Neural cell (in vitro differentiated cells): ENCODE results near the gene SLC6A1. TPM values are rescaled to one million over a fixed set of nuclear protein-coding genes. Genes with fewer than 3 reads are reported as not detected.
A peak's percentile ranks its signal among the peaks of the same experiment; 100 is the strongest.

Experiments used
- H2AFZ ChIP-seq: fragments of 200-600, 300-800 bp; sonication (generic), shearing (Covaris generic); 2 replicates; pipeline ENCODE4 v1.6.0; 2014; ENCODE audit warnings: low read depth, mild to moderate bottlenecking, antibody characterized with exemption, low read length, moderate library complexity
- H3F3A ChIP-seq: fragments of 200-600 bp; shearing (Covaris generic); 2 replicates; pipeline ENCODE4 v1.6.1; 2016; ENCODE audit warnings: mild to moderate bottlenecking, moderate library complexity, mixed read lengths, antibody characterized with exemption, low read length; ENCODE audit not compliant: insufficient read depth, poor library complexity, severe bottlenecking
- H3K27ac ChIP-seq: fragments of 200-600, 300-800 bp; sonication (generic), shearing (Covaris generic); 2 replicates; pipeline ENCODE4 v1.5.1; 2014; ENCODE audit warnings: mild to moderate bottlenecking, low read length, moderate library complexity
- H3K27me3 ChIP-seq: fragments of 300-800, 200-600 bp; sonication (generic), shearing (Covaris generic); 2 replicates; pipeline ENCODE4 v1.6.0; 2014; ENCODE audit warnings: mild to moderate bottlenecking, low read depth, low read length, moderate library complexity; ENCODE audit not compliant: insufficient read depth
- H3K36me3 ChIP-seq: fragments of 300-800, 200-600 bp; sonication (generic), shearing (Covaris generic); 2 replicates; pipeline ENCODE4 v1.5.1; 2014; ENCODE audit warnings: mild to moderate bottlenecking, antibody characterized with exemption, low read length, moderate library complexity; ENCODE audit not compliant: insufficient read depth
- H3K4me2 ChIP-seq: fragments of 300-800, 200-600 bp; sonication (generic), shearing (Covaris generic); 2 replicates; pipeline ENCODE4 v1.6.0; 2014; ENCODE audit warnings: mild to moderate bottlenecking, low read length
- H3K4me3 ChIP-seq: fragments of 300-800, 200-600 bp; sonication (generic), shearing (Covaris generic); 2 replicates; pipeline ENCODE4 v1.5.1; 2014; ENCODE audit warnings: mild to moderate bottlenecking, low read length, moderate library complexity
- H3K79me2 ChIP-seq: fragments of 200-600 bp; shearing (Covaris generic); replicated peaks from 2 replicates; pipeline ENCODE4 v1.6.0; 2014; ENCODE audit warnings: mild to moderate bottlenecking, low read length, moderate library complexity; ENCODE audit not compliant: insufficient read depth
- H3K9ac ChIP-seq: fragments of 300-800, 200-600 bp; sonication (generic), shearing (Covaris generic); 2 replicates; pipeline ENCODE4 v1.6.1; 2016; ENCODE audit warnings: mild to moderate bottlenecking, low read length, mixed read lengths
- H3K9me2 ChIP-seq: fragments of 200-600 bp; shearing (Covaris generic); 2 replicates; pipeline ENCODE4 v1.6.1; 2016; ENCODE audit warnings: mild to moderate bottlenecking, low read length, mixed read lengths; ENCODE audit not compliant: insufficient read depth
- H3K9me3 ChIP-seq: fragments of 200-600, 300-800 bp; sonication (generic), shearing (Covaris generic); 2 replicates; pipeline ENCODE4 v1.6.1; 2016; ENCODE audit warnings: mild to moderate bottlenecking, mixed run types, low read length, moderate library complexity, mixed read lengths
- H4K20me1 ChIP-seq: fragments of 200-600 bp; shearing (Covaris generic); 2 replicates; pipeline ENCODE4 v1.6.1; 2016; ENCODE audit warnings: mild to moderate bottlenecking, mixed run types; ENCODE audit not compliant: insufficient read depth
- EP300 ChIP-seq: fragments of 450-650 bp; conservative IDR thresholded peaks from 2 replicates; pipeline ENCODE4 v1.6.1; 2014; ENCODE audit warnings: antibody characterized with exemption, mild to moderate bottlenecking, moderate library complexity; ENCODE audit not compliant: poor library complexity, severe bottlenecking
- EZH2 ChIP-seq: fragments of 200-600, 300-800 bp; shearing (Covaris generic), sonication (generic); IDR thresholded peaks from 2 replicates; pipeline ENCODE4 v1.6.1; 2014; ENCODE audit warnings: antibody characterized with exemption, low read length, borderline replicate concordance, mild to moderate bottlenecking; ENCODE audit not compliant: insufficient read depth, poor library complexity, severe bottlenecking
- MXI1 ChIP-seq: fragments of 450-650 bp; conservative IDR thresholded peaks from 2 replicates; pipeline ENCODE4 v1.6.1; 2014; ENCODE audit warnings: antibody characterized with exemption, mild to moderate bottlenecking; ENCODE audit not compliant: poor library complexity, severe bottlenecking
- POLR2AphosphoS5 ChIP-seq: IDR thresholded peaks from 2 replicates; pipeline ENCODE4 v1.6.1; 2012
- RAD21 ChIP-seq: fragments of 450-650 bp; conservative IDR thresholded peaks from 2 replicates; pipeline ENCODE4 v1.6.1; 2014; ENCODE audit warnings: antibody characterized with exemption, mild to moderate bottlenecking, moderate library complexity
- SMC3 ChIP-seq: fragments of 450-650 bp; conservative IDR thresholded peaks from 2 replicates; pipeline ENCODE4 v1.6.1; 2014; ENCODE audit warnings: antibody characterized with exemption, mild to moderate bottlenecking, moderate library complexity; ENCODE audit not compliant: poor library complexity
- TAF1 ChIP-seq: IDR thresholded peaks from 2 replicates; pipeline ENCODE4 v1.6.1; 2012; ENCODE audit warnings: low read depth
- polyA plus RNA-seq: library from polyadenylated mRNA; depleted of rRNA; stranded (reverse); fragments of >200 nt; gene quantifications from 2 replicates; pipeline ENCODE4 v1.2.3, GENCODE V29; 2014
- TF ChIP-seq, protein P1 (sequence below): fragments of 450-650 bp; IDR thresholded peaks from 2 replicates; pipeline ENCODE4 v1.5.1; 2014; ENCODE audit warnings: antibody characterized with exemption, mild to moderate bottlenecking, moderate library complexity; ENCODE audit not compliant: poor library complexity, severe bottlenecking
- TF ChIP-seq, protein P2 (sequence below): IDR thresholded peaks from 2 replicates; pipeline ENCODE4 v1.6.1; 2012; ENCODE audit warnings: borderline replicate concordance

Gene SLC6A1
- polyA plus RNA-seq, 1 donor from 2014 or later, result 43.2 TPM

DNA sequence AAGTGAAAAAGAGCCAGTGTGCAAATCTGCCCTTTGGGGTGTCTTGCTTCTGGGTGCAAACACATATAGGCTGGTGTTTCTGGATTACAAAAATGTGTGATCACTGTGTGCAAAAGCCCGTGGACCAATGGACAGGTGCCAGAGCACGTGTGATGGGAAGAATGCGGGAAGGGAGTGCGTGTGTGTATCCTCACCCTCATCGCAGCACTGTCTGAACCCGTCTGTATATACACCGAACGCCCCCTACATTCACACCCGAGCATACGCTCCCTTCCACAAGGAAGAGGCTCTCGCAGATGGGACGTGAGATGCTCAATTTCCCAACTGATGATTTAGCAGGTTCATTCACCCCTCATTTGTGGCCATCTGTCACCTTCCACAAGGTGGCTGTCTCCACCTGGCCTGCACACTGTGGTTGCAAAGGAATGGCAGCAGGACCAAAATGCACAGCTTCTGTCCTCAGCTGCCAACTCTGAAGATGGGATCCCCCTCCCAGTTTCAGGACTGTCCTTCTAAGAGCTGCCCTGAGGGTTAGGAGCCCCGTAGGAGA lies 19.4 kb upstream of the SLC6A1 start:
- no peak overlapping the region for H3K4me3 ChIP-seq
- peak overlapping the region; percentile 31 for H3K9ac ChIP-seq
- peak overlapping the region; percentile 48 for H3K27ac ChIP-seq
- H3K9me2 ChIP-seq, result no peaks in the 10 kb centered on the region
- H3K9me3 ChIP-seq, result no peaks in the 10 kb centered on the region
- H4K20me1 ChIP-seq, result no peaks in the 10 kb centered on the region
- no peak overlapping the region for H3K4me2 ChIP-seq
- H3K79me2 ChIP-seq, result no peaks in the 10 kb centered on the region
- H3F3A ChIP-seq, result no peaks in the 10 kb centered on the region
- TF ChIP-seq MXI1 (no peak), RAD21 (peak; percentile 25), EP300 (no peak), POLR2AphosphoS5 (no peak), SMC3 (no peak), TAF1 (no peak)
- TF ChIP-seq, protein P1, sequence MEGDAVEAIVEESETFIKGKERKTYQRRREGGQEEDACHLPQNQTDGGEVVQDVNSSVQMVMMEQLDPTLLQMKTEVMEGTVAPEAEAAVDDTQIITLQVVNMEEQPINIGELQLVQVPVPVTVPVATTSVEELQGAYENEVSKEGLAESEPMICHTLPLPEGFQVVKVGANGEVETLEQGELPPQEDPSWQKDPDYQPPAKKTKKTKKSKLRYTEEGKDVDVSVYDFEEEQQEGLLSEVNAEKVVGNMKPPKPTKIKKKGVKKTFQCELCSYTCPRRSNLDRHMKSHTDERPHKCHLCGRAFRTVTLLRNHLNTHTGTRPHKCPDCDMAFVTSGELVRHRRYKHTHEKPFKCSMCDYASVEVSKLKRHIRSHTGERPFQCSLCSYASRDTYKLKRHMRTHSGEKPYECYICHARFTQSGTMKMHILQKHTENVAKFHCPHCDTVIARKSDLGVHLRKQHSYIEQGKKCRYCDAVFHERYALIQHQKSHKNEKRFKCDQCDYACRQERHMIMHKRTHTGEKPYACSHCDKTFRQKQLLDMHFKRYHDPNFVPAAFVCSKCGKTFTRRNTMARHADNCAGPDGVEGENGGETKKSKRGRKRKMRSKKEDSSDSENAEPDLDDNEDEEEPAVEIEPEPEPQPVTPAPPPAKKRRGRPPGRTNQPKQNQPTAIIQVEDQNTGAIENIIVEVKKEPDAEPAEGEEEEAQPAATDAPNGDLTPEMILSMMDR, result no peak
- H3K27me3 ChIP-seq, result no peaks in the 10 kb centered on the region
- H2AFZ ChIP-seq, result no peak overlapping the region
- no peaks in the 10 kb centered on the region for H3K36me3 ChIP-seq

DNA sequence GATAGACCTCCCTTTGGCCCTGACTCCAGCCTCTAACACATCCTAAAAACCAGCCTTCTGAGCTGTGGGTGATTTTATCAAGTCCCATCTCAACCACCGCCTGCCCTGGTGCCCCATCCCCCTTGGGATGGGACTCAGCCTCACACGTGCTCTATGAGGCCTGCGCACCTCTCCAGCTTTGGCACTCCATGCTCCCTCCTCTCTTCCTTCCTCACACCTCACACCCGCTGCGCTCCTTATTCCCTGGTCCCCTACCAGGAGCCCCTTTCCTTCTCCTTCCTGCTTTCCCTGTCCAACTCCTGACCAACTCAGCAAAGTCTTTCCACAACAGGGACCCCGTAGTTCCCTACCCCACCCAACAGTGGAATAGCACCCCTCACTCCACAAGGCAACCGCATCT lies 18.4 kb upstream of the SLC6A1 start:
- Histone ChIP-seq H3K27me3 (no peaks in the 10 kb centered on the region), H3K4me3 (no peak overlapping the region), H3K27ac (no peak overlapping the region), H3F3A (no peaks in the 10 kb centered on the region), H3K9me2 (no peaks in the 10 kb centered on the region), H3K36me3 (no peaks in the 10 kb centered on the region), H3K9me3 (no peaks in the 10 kb centered on the region), H4K20me1 (no peaks in the 10 kb centered on the region), H2AFZ (no peak overlapping the region), H3K79me2 (no peaks in the 10 kb centered on the region), H3K9ac (no peak overlapping the region), H3K4me2 (no peak overlapping the region)
- no peak for TF ChIP-seq MXI1
- no peak for TF ChIP-seq SMC3
- TF ChIP-seq EZH2, result no peak
- TF ChIP-seq RAD21, result no peak
- TF ChIP-seq EP300, result no peak
- no peak for TF ChIP-seq POLR2AphosphoS5
- no peak for TF ChIP-seq TAF1
- TF ChIP-seq, protein P2, sequence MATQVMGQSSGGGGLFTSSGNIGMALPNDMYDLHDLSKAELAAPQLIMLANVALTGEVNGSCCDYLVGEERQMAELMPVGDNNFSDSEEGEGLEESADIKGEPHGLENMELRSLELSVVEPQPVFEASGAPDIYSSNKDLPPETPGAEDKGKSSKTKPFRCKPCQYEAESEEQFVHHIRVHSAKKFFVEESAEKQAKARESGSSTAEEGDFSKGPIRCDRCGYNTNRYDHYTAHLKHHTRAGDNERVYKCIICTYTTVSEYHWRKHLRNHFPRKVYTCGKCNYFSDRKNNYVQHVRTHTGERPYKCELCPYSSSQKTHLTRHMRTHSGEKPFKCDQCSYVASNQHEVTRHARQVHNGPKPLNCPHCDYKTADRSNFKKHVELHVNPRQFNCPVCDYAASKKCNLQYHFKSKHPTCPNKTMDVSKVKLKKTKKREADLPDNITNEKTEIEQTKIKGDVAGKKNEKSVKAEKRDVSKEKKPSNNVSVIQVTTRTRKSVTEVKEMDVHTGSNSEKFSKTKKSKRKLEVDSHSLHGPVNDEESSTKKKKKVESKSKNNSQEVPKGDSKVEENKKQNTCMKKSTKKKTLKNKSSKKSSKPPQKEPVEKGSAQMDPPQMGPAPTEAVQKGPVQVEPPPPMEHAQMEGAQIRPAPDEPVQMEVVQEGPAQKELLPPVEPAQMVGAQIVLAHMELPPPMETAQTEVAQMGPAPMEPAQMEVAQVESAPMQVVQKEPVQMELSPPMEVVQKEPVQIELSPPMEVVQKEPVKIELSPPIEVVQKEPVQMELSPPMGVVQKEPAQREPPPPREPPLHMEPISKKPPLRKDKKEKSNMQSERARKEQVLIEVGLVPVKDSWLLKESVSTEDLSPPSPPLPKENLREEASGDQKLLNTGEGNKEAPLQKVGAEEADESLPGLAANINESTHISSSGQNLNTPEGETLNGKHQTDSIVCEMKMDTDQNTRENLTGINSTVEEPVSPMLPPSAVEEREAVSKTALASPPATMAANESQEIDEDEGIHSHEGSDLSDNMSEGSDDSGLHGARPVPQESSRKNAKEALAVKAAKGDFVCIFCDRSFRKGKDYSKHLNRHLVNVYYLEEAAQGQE, result no peak
- TF ChIP-seq, protein P1, result no peak
